HEK293 (cell line): ENCODE measurements around the gene SCN10A.

Source experiments
- ATF2 ChIP-seq: fragments of 450-650 bp; formaldehyde crosslinking; IDR thresholded peaks from 2 replicates; pipeline ENCODE4 v1.5.1; 2016; ENCODE audit warnings: missing biosample characterization, missing genetic modification characterization, low read depth
- CTCF ChIP-seq: fragments of 450-650 bp; formaldehyde crosslinking; IDR thresholded peaks from 2 replicates; pipeline ENCODE4 v1.5.1; 2016; ENCODE audit warnings: missing biosample characterization, missing genetic modification characterization
- OSR2 ChIP-seq: fragments of 450-650 bp; formaldehyde crosslinking; IDR thresholded peaks from 2 replicates; pipeline ENCODE4 v1.5.1; 2016; ENCODE audit warnings: missing biosample characterization, missing genetic modification characterization
- PBX3 ChIP-seq: sonication (generic); formaldehyde crosslinking; IDR thresholded peaks from 2 replicates; pipeline ENCODE4 v1.8.1; 2022; ENCODE audit warnings: mild to moderate bottlenecking, moderate library complexity, missing genetic modification reagents
- ZBTB7A ChIP-seq: fragments of 450-650 bp; formaldehyde crosslinking; IDR thresholded peaks from 2 replicates; pipeline ENCODE4 v1.5.1; 2016; ENCODE audit warnings: low read depth, missing biosample characterization, missing genetic modification characterization
- ZNF114 ChIP-seq: fragments of 450-650 bp; formaldehyde crosslinking; IDR thresholded peaks from 2 replicates; pipeline ENCODE4 v1.5.0; 2017; ENCODE audit warnings: missing biosample characterization, missing genetic modification characterization
- ZNF155 ChIP-seq: fragments of 450-650 bp; formaldehyde crosslinking; IDR thresholded peaks from 2 replicates; pipeline ENCODE4 v1.5.1; 2016; ENCODE audit warnings: missing biosample characterization, missing genetic modification characterization
- ZNF274 ChIP-seq, 2 experiments: fragments of 200-500 bp in 1 of 2; fragments of 450-650 bp in 1 of 2; sonication (Bioruptor generic) in 1 of 2; formaldehyde crosslinking in 1 of 2; IDR thresholded peaks; 2 replicates each; pipeline versions ENCODE4 v1.5.1 to v1.6.1; 2014 to 2016; ENCODE audit warnings: borderline replicate concordance in 1 of 2, inconsistent platforms in 1 of 2, low read length in 1 of 2, missing biosample characterization in 1 of 2, missing genetic modification characterization in 1 of 2
- ZNF394 ChIP-seq: fragments of 450-650 bp; formaldehyde crosslinking; IDR thresholded peaks from 2 replicates; pipeline ENCODE4 v1.5.1; 2016; ENCODE audit warnings: missing biosample characterization, missing genetic modification characterization, mild to moderate bottlenecking, moderate library complexity, borderline replicate concordance
- ZNF398 ChIP-seq: fragments of 450-650 bp; formaldehyde crosslinking; IDR thresholded peaks from 2 replicates; pipeline ENCODE4 v1.5.1; 2017; ENCODE audit warnings: missing biosample characterization, missing genetic modification characterization

GRCh38 chr3:38758557-38758956, 57.5 kb downstream of the SCN10A start:
- no peak for TF ChIP-seq ZNF398
- TF ChIP-seq CTCF (tag by site-specific recombination) = no peak
- TF ChIP-seq ZBTB7A (tag by site-specific recombination) = no peak
- TF ChIP-seq ZNF155 (tag by site-specific recombination) = no peak
- TF ChIP-seq ATF2 (tag by site-specific recombination) = no peak
- no peak for TF ChIP-seq ZNF114 (tag by site-specific recombination)
- TF ChIP-seq PBX3 = no peak
- TF ChIP-seq ZNF274 (IDR thresholded peaks at IDR 0.05; ENCODE audit: low read length) = no peak
- TF ChIP-seq ZNF274 (tag by site-specific recombination; IDR thresholded peaks at IDR 0.05; ENCODE audit: borderline replicate concordance) = no peak
- TF ChIP-seq ZNF394 = no peak
- no peak for TF ChIP-seq OSR2 (tag by site-specific recombination)
